ENCODE data around the gene EFNA4. TPM values are rescaled to one million over a fixed set of nuclear protein-coding genes. Genes with fewer than 3 reads are reported as not detected.

Gene EFNA4
- total and polyA plus RNA-seq, 2 of the 8 experiments (the other 6 are each of a cell fraction or from before 2014, with no cell fraction given) = 21.9 to 23.9 TPM

- no peak for TF ChIP-seq MAFK (IDR thresholded peaks at IDR 0.05; ENCODE audit: low read depth, low read length)
- TF ChIP-seq ATF3 (IDR thresholded peaks at IDR 0.05; ENCODE audit: insufficient read depth, low read depth, low read length) = no peak
- peak; percentile 46; the same call in 1 of the 2 replicates for TF ChIP-seq CREB1 (IDR thresholded peaks at IDR 0.05)
- TF ChIP-seq NRF1 (IDR thresholded peaks at IDR 0.05; ENCODE audit: low read depth, low read length) = no peak
- peak; percentile 68; the same call in 1 of the 2 replicates for TF ChIP-seq POLR2AphosphoS5 (IDR thresholded peaks at IDR 0.05; ENCODE audit: low read depth, low read length)
- TF ChIP-seq CBX5 (IDR thresholded peaks at IDR 0.05; ENCODE audit: low read depth, low read length) = no peak
- TF ChIP-seq SUZ12 (IDR thresholded peaks at IDR 0.05; ENCODE audit: low read length) = no peak
- no peak for TF ChIP-seq CTCF (IDR thresholded peaks at IDR 0.05; ENCODE audit: control extremely low read depth in 1 of 3, insufficient read depth in 1 of 3, low read depth in 1 of 3, low read length in 3 of 3)
- no peak for TF ChIP-seq BRCA1 (IDR thresholded peaks at IDR 0.05; ENCODE audit: low read depth, low read length)
- TF ChIP-seq YY1 (IDR thresholded peaks at IDR 0.05; ENCODE audit: low read depth, low read length) = no peak
- no peak for TF ChIP-seq USF2 (IDR thresholded peaks at IDR 0.05; ENCODE audit: low read length)
- no peak for TF ChIP-seq JUND (IDR thresholded peaks at IDR 0.05; ENCODE audit: low read length)
- TF ChIP-seq PHF8 (conservative IDR thresholded peaks at IDR 0.05; ENCODE audit: low read depth, low read length) = 0 out of 2 replicates have a peak, but pooled peaks have one; percentile 56
- TF ChIP-seq SP2 (IDR thresholded peaks at IDR 0.05; ENCODE audit: low read length) = no peak
- peak in 1 of 2 experiments; percentile 47; a peak in 1 of 4 replicates for TF ChIP-seq SIN3A (conservative IDR thresholded peaks at IDR 0.05 in 1 of 2, IDR thresholded peaks at IDR 0.05 in 1 of 2; ENCODE audit: low read depth in 1 of 2, low read length in 2 of 2)
- no peak for TF ChIP-seq EP300 (IDR thresholded peaks at IDR 0.05; ENCODE audit: borderline replicate concordance in 1 of 2, low read depth in 2 of 2, low read length in 2 of 2)
- peak; percentile 84 for TF ChIP-seq ASH2L (IDR thresholded peaks at IDR 0.05; ENCODE audit: low read length)
- TF ChIP-seq TEAD4 (IDR thresholded peaks at IDR 0.05; ENCODE audit: low read depth, low read length) = no peak
- TF ChIP-seq HDAC6 (IDR thresholded peaks at IDR 0.05; ENCODE audit: low read depth, low read length) = no peak
Observed at GRCh38 chr1:155063550-155064110, at the start of gene EFNA4 (continued).

Data from H1 (cell line).